GM20000 (cell line): ENCODE measurements around the gene PPP1CA.
"Not testable (repeated sequence)": the region's sequence is repeated elsewhere in the genome, so short reads cannot be mapped to it uniquely, and the experiment has no call there.

Source experiments
- DNase-seq: peaks from one replicate; pipeline ENCODE4 v3.0.0; 2012; ENCODE audit warnings: low spot score
- CTCF ChIP-seq: IDR thresholded peaks from 2 replicates; pipeline ENCODE4 v1.5.1; 2012; ENCODE audit warnings: mild to moderate bottlenecking, control low read depth; ENCODE audit errors: extremely low read depth, missing control alignments

Gene PPP1CA

DNA sequence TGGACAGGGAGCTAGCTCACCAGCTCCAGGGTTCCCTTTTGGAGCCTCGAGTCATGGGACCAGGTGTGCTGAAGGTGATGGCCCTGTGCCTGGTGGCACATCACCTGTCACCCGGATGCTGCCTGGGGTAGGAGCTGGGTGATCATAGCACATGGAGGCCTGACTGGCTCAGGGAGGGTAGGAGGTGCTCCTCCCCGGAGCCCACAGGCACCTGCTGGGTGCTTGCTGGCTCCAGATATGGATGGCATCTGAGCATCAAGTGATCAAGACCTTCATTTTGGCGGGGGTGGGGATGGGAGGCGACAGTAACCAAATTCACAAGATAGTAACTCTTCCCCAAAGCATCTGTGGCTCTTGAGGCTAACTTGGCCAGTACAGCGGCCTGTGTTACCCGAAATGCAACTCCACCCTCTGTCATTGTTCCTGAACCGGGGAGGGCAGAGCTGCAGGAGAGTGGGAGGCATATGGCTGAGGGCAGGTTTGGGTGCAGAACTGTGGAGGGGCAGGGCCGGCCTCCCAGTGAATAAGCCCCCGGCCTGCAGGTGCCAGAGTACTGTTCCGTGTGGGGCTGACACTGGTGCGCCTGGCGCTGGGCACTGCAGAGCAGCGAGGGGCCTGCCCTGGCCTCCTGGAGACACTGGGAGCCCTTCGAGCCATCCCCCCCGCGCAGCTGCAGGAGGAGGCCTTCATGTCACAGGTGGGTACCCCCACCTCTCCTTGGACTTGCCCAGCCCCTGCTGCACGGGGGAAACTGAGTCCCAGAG lies 7.0 kb upstream of the PPP1CA start:
- no peak for TF ChIP-seq CTCF
- no peak for DNase-seq

DNA sequence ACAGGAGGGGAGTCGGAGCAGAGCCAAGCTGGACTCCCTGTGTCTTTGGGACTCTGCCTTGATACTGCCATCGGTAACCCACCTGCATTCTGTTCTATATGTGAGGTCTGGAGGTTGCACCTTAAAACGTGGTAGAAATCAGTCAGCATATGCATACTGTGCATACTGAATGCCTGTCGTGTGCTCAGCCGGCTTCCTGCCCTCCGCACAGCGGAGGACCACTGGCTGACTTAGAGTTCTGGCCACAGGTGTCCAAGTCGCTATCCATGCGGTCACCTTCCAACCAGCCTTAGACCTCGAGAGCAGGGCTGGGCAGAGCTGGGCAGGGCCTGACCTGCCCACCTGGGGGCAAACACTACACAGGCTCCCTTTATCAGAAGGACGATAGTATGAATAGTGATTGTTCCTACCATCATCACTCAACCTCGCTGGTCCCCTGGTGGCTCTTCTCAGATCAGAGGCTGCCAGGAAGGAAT lies 6.1 kb upstream of the PPP1CA start:
- no peak for DNase-seq
- no peak for TF ChIP-seq CTCF

GRCh38 chr11:67406969-67407687 lies 5.5 kb upstream of the PPP1CA start:
- peak; percentile 18 for TF ChIP-seq CTCF
- DNase-seq: no peak

DNA sequence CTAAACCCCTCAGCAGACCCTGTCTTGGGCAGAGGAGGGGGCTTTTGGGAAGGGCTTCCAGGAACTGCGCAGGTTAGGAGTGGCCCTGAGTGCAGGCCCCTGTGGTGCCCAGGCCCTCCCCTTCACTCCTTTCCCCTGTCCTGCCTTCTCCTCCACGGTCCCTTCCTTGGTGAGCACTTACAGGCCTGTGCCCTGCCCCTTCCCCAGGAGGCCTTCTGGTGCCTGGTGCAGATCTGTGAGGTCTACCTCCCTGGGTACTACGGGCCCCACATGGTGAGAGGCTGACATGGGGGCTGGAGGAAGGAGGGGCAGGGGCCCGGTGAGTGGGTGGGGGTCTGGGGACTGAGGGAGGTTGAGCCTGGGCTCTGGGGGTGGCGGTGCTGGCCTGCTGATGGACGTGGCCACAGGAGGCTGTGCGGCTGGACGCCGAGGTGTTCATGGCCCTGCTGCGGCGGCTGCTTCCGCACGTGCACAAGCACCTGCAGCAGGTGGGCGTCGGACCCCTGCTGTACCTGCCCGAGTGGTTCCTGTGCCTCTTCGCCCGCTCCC lies 4.8 kb upstream of the PPP1CA start:
- TF ChIP-seq CTCF: no peak
- no peak for DNase-seq

GRCh38 chr11:67405688-67406339 lies 4.2 kb upstream of the PPP1CA start:
- no peak for DNase-seq
- no peak for TF ChIP-seq CTCF

DNA sequence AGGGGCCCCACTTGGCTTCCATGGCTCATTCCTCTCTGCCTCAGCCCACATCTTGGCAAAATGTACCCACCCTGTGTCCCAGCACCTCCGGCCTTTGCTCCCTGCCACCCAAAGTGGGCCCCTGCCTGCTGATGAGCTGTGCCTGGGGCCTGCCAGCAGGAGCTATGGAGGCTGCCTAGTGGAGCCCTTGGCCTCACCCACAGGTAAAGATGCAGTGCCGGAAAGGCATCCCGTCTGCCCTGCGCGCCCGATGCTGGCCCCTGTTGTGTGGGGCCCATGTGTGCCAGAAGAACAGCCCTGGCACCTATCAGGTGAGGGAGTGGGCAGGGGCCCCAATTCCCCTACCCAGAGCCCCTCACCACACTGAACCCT lies 3.5 kb upstream of the PPP1CA start:
- no peak for TF ChIP-seq CTCF
- DNase-seq: peak; percentile 11

DNA sequence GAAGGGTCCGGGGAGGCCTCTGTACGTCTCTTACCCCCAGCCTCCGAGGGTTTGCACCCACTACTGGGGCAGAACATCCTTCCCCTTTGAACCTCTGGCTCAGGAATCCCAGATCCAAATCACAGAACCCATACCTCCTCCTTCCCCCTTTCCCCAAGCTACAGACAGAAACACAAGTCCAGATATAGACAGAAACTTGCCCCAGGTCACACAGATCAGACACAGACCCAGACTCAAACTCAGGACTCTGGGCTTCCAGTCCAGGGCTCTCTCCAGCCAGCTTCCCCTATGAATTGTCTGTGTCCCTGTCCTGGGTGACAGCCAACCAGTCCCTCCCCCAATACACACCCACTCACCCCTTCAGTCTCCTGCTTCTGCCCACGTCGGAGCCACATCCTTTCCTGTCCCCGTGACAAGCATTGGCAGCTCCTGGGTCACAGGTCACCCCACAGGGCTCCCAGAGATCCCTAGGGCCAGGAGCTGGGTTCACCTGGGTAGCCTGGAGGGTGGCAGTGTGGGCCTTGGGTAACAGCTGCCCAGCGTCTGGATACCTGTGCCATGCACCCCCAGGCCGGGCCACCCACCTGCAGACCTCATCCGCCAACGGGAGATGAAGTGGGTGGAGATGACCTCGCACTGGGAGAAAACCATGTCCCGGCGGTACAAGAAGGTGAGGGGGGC lies 3.0 kb upstream of the PPP1CA start:
- DNase-seq: peak; percentile 41
- no peak for TF ChIP-seq CTCF

GRCh38 chr11:67403085-67403484 lies 1.4 kb upstream of the PPP1CA start:
- not testable (repeated sequence) for DNase-seq

- DNase-seq: not testable (repeated sequence)
Measured at GRCh38 chr11:67402192-67402839, 658 bp upstream of the PPP1CA start.
